Neural cell (in vitro differentiated cells): ENCODE data around the gene CREBL2. TPM values are rescaled to one million over a fixed set of nuclear protein-coding genes. Genes with fewer than 3 reads are reported as not detected.
"Not testable (repeated sequence)": the region's sequence is repeated elsewhere in the genome, so short reads cannot be mapped to it uniquely, and the experiment has no call there.

Experiments used
- H2AFZ ChIP-seq: fragments of 200-600, 300-800 bp; sonication (generic), shearing (Covaris generic); 2 replicates; pipeline ENCODE4 v1.6.0; 2014; ENCODE audit warnings: low read depth, mild to moderate bottlenecking, antibody characterized with exemption, low read length, moderate library complexity
- H3F3A ChIP-seq: fragments of 200-600 bp; shearing (Covaris generic); 2 replicates; pipeline ENCODE4 v1.6.1; 2016; ENCODE audit warnings: mild to moderate bottlenecking, moderate library complexity, mixed read lengths, antibody characterized with exemption, low read length; ENCODE audit not compliant: insufficient read depth, poor library complexity, severe bottlenecking
- H3K27ac ChIP-seq: fragments of 200-600, 300-800 bp; sonication (generic), shearing (Covaris generic); 2 replicates; pipeline ENCODE4 v1.5.1; 2014; ENCODE audit warnings: mild to moderate bottlenecking, low read length, moderate library complexity
- H3K27me3 ChIP-seq: fragments of 300-800, 200-600 bp; sonication (generic), shearing (Covaris generic); 2 replicates; pipeline ENCODE4 v1.6.0; 2014; ENCODE audit warnings: mild to moderate bottlenecking, low read depth, low read length, moderate library complexity; ENCODE audit not compliant: insufficient read depth
- H3K36me3 ChIP-seq: fragments of 300-800, 200-600 bp; sonication (generic), shearing (Covaris generic); 2 replicates; pipeline ENCODE4 v1.5.1; 2014; ENCODE audit warnings: mild to moderate bottlenecking, antibody characterized with exemption, low read length, moderate library complexity; ENCODE audit not compliant: insufficient read depth
- H3K4me2 ChIP-seq: fragments of 300-800, 200-600 bp; sonication (generic), shearing (Covaris generic); 2 replicates; pipeline ENCODE4 v1.6.0; 2014; ENCODE audit warnings: mild to moderate bottlenecking, low read length
- H3K4me3 ChIP-seq: fragments of 300-800, 200-600 bp; sonication (generic), shearing (Covaris generic); 2 replicates; pipeline ENCODE4 v1.5.1; 2014; ENCODE audit warnings: mild to moderate bottlenecking, low read length, moderate library complexity
- H3K79me2 ChIP-seq: fragments of 200-600 bp; shearing (Covaris generic); replicated peaks from 2 replicates; pipeline ENCODE4 v1.6.0; 2014; ENCODE audit warnings: mild to moderate bottlenecking, low read length, moderate library complexity; ENCODE audit not compliant: insufficient read depth
- H3K9ac ChIP-seq: fragments of 300-800, 200-600 bp; sonication (generic), shearing (Covaris generic); 2 replicates; pipeline ENCODE4 v1.6.1; 2016; ENCODE audit warnings: mild to moderate bottlenecking, low read length, mixed read lengths
- H3K9me2 ChIP-seq: fragments of 200-600 bp; shearing (Covaris generic); 2 replicates; pipeline ENCODE4 v1.6.1; 2016; ENCODE audit warnings: mild to moderate bottlenecking, low read length, mixed read lengths; ENCODE audit not compliant: insufficient read depth
- H3K9me3 ChIP-seq: fragments of 200-600, 300-800 bp; sonication (generic), shearing (Covaris generic); 2 replicates; pipeline ENCODE4 v1.6.1; 2016; ENCODE audit warnings: mild to moderate bottlenecking, mixed run types, low read length, moderate library complexity, mixed read lengths
- H4K20me1 ChIP-seq: fragments of 200-600 bp; shearing (Covaris generic); 2 replicates; pipeline ENCODE4 v1.6.1; 2016; ENCODE audit warnings: mild to moderate bottlenecking, mixed run types; ENCODE audit not compliant: insufficient read depth
- CTCF ChIP-seq: fragments of 450-650 bp; IDR thresholded peaks from 2 replicates; pipeline ENCODE4 v1.5.1; 2014; ENCODE audit warnings: antibody characterized with exemption, mild to moderate bottlenecking, moderate library complexity; ENCODE audit not compliant: poor library complexity, severe bottlenecking
- EP300 ChIP-seq: fragments of 450-650 bp; conservative IDR thresholded peaks from 2 replicates; pipeline ENCODE4 v1.6.1; 2014; ENCODE audit warnings: antibody characterized with exemption, mild to moderate bottlenecking, moderate library complexity; ENCODE audit not compliant: poor library complexity, severe bottlenecking
- EZH2 ChIP-seq: fragments of 200-600, 300-800 bp; shearing (Covaris generic), sonication (generic); IDR thresholded peaks from 2 replicates; pipeline ENCODE4 v1.6.1; 2014; ENCODE audit warnings: antibody characterized with exemption, low read length, borderline replicate concordance, mild to moderate bottlenecking; ENCODE audit not compliant: insufficient read depth, poor library complexity, severe bottlenecking
- MXI1 ChIP-seq: fragments of 450-650 bp; conservative IDR thresholded peaks from 2 replicates; pipeline ENCODE4 v1.6.1; 2014; ENCODE audit warnings: antibody characterized with exemption, mild to moderate bottlenecking; ENCODE audit not compliant: poor library complexity, severe bottlenecking
- POLR2AphosphoS5 ChIP-seq: IDR thresholded peaks from 2 replicates; pipeline ENCODE4 v1.6.1; 2012
- RAD21 ChIP-seq: fragments of 450-650 bp; conservative IDR thresholded peaks from 2 replicates; pipeline ENCODE4 v1.6.1; 2014; ENCODE audit warnings: antibody characterized with exemption, mild to moderate bottlenecking, moderate library complexity
- REST ChIP-seq: IDR thresholded peaks from 2 replicates; pipeline ENCODE4 v1.6.1; 2012; ENCODE audit warnings: borderline replicate concordance
- SMC3 ChIP-seq: fragments of 450-650 bp; conservative IDR thresholded peaks from 2 replicates; pipeline ENCODE4 v1.6.1; 2014; ENCODE audit warnings: antibody characterized with exemption, mild to moderate bottlenecking, moderate library complexity; ENCODE audit not compliant: poor library complexity
- TAF1 ChIP-seq: IDR thresholded peaks from 2 replicates; pipeline ENCODE4 v1.6.1; 2012; ENCODE audit warnings: low read depth
- polyA plus RNA-seq: library from polyadenylated mRNA; depleted of rRNA; stranded (reverse); fragments of >200 nt; gene quantifications from 2 replicates; pipeline ENCODE4 v1.2.3, GENCODE V29; 2014

Gene CREBL2
- polyA plus RNA-seq, 1 donor from 2014 or later = 29.9 TPM

DNA sequence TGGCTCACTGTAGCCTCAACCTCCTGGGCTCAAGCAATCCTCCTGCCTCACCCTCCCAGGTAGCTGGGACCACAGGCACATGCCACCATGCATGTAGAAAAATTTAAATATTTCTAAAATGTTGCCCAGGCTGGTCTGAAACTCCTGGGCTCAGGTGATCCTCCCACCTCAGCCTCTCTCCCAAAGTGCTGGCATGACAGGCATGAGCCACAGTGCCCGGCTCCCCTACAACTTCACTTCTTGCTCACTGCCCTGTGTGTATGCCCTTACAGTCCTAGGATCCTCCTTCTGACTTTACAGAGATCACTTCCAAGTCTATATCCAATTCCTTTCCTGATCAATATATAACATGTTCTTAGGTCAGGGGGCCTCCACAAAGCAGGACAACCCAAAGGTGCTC lies 23.8 kb upstream of the CREBL2 start:
- H3K36me3 ChIP-seq = no peaks in the 10 kb centered on the region
- H3K9ac ChIP-seq = no peak overlapping the region
- H3K9me2 ChIP-seq = no peaks in the 10 kb centered on the region
- H3K4me2 ChIP-seq = no peak overlapping the region
- no peak for TF ChIP-seq POLR2AphosphoS5
- no peak for TF ChIP-seq TAF1
- TF ChIP-seq EP300 = no peak
- no peak for TF ChIP-seq MXI1
- TF ChIP-seq CTCF = no peak
- TF ChIP-seq EZH2 = no peak
- TF ChIP-seq REST = no peak
- no peak for TF ChIP-seq SMC3
- TF ChIP-seq RAD21 = no peak
- H3K9me3 ChIP-seq = no peaks in the 10 kb centered on the region
- no peaks in the 10 kb centered on the region for H3F3A ChIP-seq
- no peaks in the 10 kb centered on the region for H3K79me2 ChIP-seq
- H3K27me3 ChIP-seq = no peaks in the 10 kb centered on the region
- H3K4me3 ChIP-seq = no peak overlapping the region
- no peak overlapping the region for H2AFZ ChIP-seq
- H3K27ac ChIP-seq = no peak overlapping the region
- H4K20me1 ChIP-seq = no peaks in the 10 kb centered on the region

DNA sequence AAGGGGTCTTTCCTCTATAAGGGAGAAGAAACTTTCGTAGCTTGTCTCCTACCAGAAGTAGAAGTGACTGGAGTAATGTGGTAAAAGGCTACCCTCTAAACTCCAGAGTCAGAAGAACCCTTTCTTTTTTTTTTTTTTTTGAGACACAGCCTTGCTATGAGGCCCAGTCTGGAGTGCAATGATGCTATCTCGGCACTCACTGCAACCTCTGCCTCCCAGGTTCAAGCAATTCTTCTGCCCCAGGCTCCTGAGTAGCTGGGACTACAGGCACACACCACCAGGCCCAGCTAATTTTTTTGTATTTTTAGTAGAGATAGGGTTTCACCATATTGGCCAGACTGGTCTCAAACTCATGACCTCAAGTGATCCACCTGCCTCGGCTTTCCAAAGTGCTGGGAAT lies 23.2 kb upstream of the CREBL2 start:
- not testable (repeated sequence) for H3K4me2 ChIP-seq, H3F3A ChIP-seq, H4K20me1 ChIP-seq, H3K9me3 ChIP-seq, H3K27ac ChIP-seq, H3K9me2 ChIP-seq, H3K27me3 ChIP-seq, H3K36me3 ChIP-seq, H3K79me2 ChIP-seq, H2AFZ ChIP-seq, H3K9ac ChIP-seq, H3K4me3 ChIP-seq

GRCh38 chr12:12590961-12591360 lies 20.7 kb upstream of the CREBL2 start:
- Histone ChIP-seq H3K4me3 (no peak overlapping the region), H3F3A (no peaks in the 10 kb centered on the region), H3K27ac (no peak overlapping the region), H3K27me3 (no peaks in the 10 kb centered on the region), H4K20me1 (no peaks in the 10 kb centered on the region), H3K9ac (no peak overlapping the region), H2AFZ (no peak overlapping the region), H3K4me2 (no peak overlapping the region), H3K9me3 (no peaks in the 10 kb centered on the region), H3K36me3 (no peaks in the 10 kb centered on the region), H3K79me2 (no peaks in the 10 kb centered on the region), H3K9me2 (no peaks in the 10 kb centered on the region)
- TF ChIP-seq EP300 (no peak), RAD21 (no peak), EZH2 (no peak), SMC3 (no peak), POLR2AphosphoS5 (no peak)
